ENCODE measurements around the gene RPL22L1.

DNA sequence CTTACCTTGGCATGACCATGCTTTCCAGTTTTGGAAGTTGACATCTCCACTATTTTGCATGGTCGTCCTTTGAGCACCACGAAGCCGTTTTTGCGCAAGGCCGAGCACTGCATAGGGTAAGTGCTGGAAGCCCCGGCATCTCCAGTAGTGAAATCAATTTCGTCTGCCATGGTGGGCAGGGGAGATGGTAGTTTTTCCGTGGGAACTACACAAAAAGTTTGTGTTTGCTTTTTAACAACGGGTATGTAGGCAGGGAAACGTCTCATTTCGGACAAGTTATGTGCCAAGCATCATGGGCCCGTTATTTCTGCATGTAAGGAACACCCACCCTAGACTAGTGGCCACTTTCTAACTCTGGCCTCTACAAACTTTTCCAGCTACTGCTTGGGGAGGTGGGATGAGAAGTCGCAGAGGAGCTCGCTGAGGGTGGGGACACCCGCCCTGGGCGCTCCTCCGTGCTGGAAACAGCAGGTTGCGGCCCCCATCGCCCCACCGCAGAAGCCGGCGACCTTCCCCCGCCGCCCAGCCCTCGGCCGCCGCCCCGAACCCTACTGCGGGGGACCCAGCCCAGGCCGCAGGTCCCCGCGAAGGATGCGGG lies 37.7 kb upstream of the RPL22L1 start:
- TF ChIP-seq, protein P1, sequence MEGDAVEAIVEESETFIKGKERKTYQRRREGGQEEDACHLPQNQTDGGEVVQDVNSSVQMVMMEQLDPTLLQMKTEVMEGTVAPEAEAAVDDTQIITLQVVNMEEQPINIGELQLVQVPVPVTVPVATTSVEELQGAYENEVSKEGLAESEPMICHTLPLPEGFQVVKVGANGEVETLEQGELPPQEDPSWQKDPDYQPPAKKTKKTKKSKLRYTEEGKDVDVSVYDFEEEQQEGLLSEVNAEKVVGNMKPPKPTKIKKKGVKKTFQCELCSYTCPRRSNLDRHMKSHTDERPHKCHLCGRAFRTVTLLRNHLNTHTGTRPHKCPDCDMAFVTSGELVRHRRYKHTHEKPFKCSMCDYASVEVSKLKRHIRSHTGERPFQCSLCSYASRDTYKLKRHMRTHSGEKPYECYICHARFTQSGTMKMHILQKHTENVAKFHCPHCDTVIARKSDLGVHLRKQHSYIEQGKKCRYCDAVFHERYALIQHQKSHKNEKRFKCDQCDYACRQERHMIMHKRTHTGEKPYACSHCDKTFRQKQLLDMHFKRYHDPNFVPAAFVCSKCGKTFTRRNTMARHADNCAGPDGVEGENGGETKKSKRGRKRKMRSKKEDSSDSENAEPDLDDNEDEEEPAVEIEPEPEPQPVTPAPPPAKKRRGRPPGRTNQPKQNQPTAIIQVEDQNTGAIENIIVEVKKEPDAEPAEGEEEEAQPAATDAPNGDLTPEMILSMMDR (IDR thresholded peaks at IDR 0.05; ENCODE audit: low read depth, low read length, poor library complexity, severe bottlenecking), result no peak
- no peak for TF ChIP-seq EZH2phosphoT487 (IDR thresholded peaks at IDR 0.05; ENCODE audit: borderline replicate concordance, low read length)

Data from DOHH2 (cell line).